Keratinocyte (primary cell): ENCODE data around the gene EPB41L4B. TPM values are rescaled to one million over a fixed set of nuclear protein-coding genes. Genes with fewer than 3 reads are reported as not detected.

Experiments
- DNase-seq: peaks from one replicate; pipeline ENCODE4 v3.0.0-alpha.2; 2011; ENCODE audit warnings: low read depth, missing footprints, low spot score
- FAIRE-seq: peaks from 2 replicates; lab custom pipeline; 2011; peaks lifted over from hg19 to GRCh38; lab: Jason Lieb, UNC
- H2AFZ ChIP-seq: 2 replicates; pipeline ENCODE4 v1.6.0; 2012; ENCODE audit warnings: low read length, control low read depth, inconsistent platforms; ENCODE audit not compliant: control insufficient read depth
- H3K27ac ChIP-seq: 2 replicates; pipeline ENCODE4 v1.5.1; 2011; ENCODE audit warnings: low read length; ENCODE audit not compliant: control insufficient read depth, insufficient read depth
- H3K27me3 ChIP-seq: 3 replicates; pipeline ENCODE4 v1.6.0; 2011; ENCODE audit warnings: low read length; ENCODE audit not compliant: control insufficient read depth, insufficient read depth; ENCODE audit errors: extremely low read depth
- H3K36me3 ChIP-seq, 2 experiments: 2 replicates in 1 of 2; 3 replicates in 1 of 2; pipeline ENCODE4 v1.5.1; 2011; ENCODE audit warnings: low read length in 2 of 2, mild to moderate bottlenecking in 1 of 2; ENCODE audit not compliant: control insufficient read depth in 2 of 2, insufficient read depth in 2 of 2; ENCODE audit errors: extremely low read depth in 1 of 2
- H3K4me1 ChIP-seq: 3 replicates; pipeline ENCODE4 v1.5.1; 2011; ENCODE audit warnings: low read length; ENCODE audit not compliant: control insufficient read depth, insufficient read depth; ENCODE audit errors: extremely low read depth
- H3K4me2 ChIP-seq: 3 replicates; pipeline ENCODE4 v1.6.0; 2011; ENCODE audit warnings: low read depth, low read length; ENCODE audit not compliant: control insufficient read depth, insufficient read depth; ENCODE audit errors: extremely low read depth
- H3K4me3 ChIP-seq, 3 experiments: fragments of 200-600 bp in 1 of 3; sonication (generic) in 1 of 3; 2 replicates in 2 of 3; 3 replicates in 1 of 3; pipeline ENCODE4 v1.5.1; 2011 to 2016; ENCODE audit warnings: low read length in 3 of 3, mild to moderate bottlenecking in 3 of 3, control low read depth in 2 of 3, inconsistent platforms in 1 of 3, low read depth in 1 of 3, mixed read lengths in 1 of 3, mixed run types in 1 of 3, moderate library complexity in 1 of 3; ENCODE audit not compliant: control insufficient read depth in 2 of 3, insufficient read depth in 2 of 3; ENCODE audit errors: extremely low read depth in 1 of 3
- H3K79me2 ChIP-seq: 2 replicates; pipeline ENCODE4 v1.6.0; 2012; ENCODE audit warnings: low read length; ENCODE audit not compliant: control insufficient read depth, insufficient read depth
- H3K9ac ChIP-seq: 3 replicates; pipeline ENCODE4 v1.6.0; 2011; ENCODE audit warnings: low read length; ENCODE audit not compliant: control insufficient read depth, insufficient read depth; ENCODE audit errors: extremely low read depth
- H3K9me1 ChIP-seq: 3 replicates; pipeline ENCODE4 v1.6.0; 2011; ENCODE audit warnings: low read length; ENCODE audit not compliant: control insufficient read depth, insufficient read depth; ENCODE audit errors: extremely low read depth
- H3K9me3 ChIP-seq: 2 replicates; pipeline ENCODE4 v1.5.1; 2012; ENCODE audit warnings: low read depth, low read length; ENCODE audit not compliant: control insufficient read depth
- H4K20me1 ChIP-seq: 3 replicates; pipeline ENCODE4 v1.6.0; 2011; ENCODE audit warnings: low read length; ENCODE audit not compliant: control insufficient read depth, insufficient read depth; ENCODE audit errors: extremely low read depth
- EZH2 ChIP-seq: IDR thresholded peaks from one replicate; pipeline ENCODE4 v1.6.1; 2012; ENCODE audit warnings: inconsistent platforms, mild to moderate bottlenecking, low read length, moderate library complexity
- dilution Hi-C: fragments of 300-500 bp; cut with MboI; formaldehyde crosslinking; loops from one replicate; pipeline ENCODE4 v1.7.0; 2020; ENCODE audit warnings: low sequenced_read_pairs; ENCODE audit not compliant: extremely low pct_ligation_motif_present
- polyA plus RNA-seq, 5 experiments: library from polyadenylated mRNA; depleted of rRNA in 3 of 5; stranded (reverse) in 3 of 5; stranded (forward) in 1 of 5; unstranded in 1 of 5; fragments of >200 nt; gene quantifications; 1 replicate in 1 of 5; 2 replicates in 3 of 5; 3 replicates in 1 of 5; pipeline versions ENCODE4 v1.2.1 to v1.2.3, GENCODE V29; 2011 to 2012; ENCODE audit warnings: missing spikeins in 2 of 5, low read depth in 1 of 5, low replicate concordance in 1 of 5
- TF ChIP-seq, protein P1 (sequence below), 3 experiments: IDR thresholded peaks in 1 of 3; conservative IDR thresholded peaks in 1 of 3; optimal IDR thresholded peaks in 1 of 3; 2 replicates in 2 of 3; 3 replicates in 1 of 3; pipeline versions ENCODE3 to v1.5.1; 2011; ENCODE audit warnings: low read length in 3 of 3, mild to moderate bottlenecking in 3 of 3, moderate library complexity in 2 of 3, control low read depth in 1 of 3, inconsistent platforms in 1 of 3; ENCODE audit not compliant: insufficient read depth in 2 of 3; ENCODE audit errors: extremely low read depth in 1 of 3

Gene EPB41L4B
- polyA plus RNA-seq, 1 donor (not counting 4 experiments of a cell fraction or from before 2014, with no cell fraction given): 13.7 TPM

DNA sequence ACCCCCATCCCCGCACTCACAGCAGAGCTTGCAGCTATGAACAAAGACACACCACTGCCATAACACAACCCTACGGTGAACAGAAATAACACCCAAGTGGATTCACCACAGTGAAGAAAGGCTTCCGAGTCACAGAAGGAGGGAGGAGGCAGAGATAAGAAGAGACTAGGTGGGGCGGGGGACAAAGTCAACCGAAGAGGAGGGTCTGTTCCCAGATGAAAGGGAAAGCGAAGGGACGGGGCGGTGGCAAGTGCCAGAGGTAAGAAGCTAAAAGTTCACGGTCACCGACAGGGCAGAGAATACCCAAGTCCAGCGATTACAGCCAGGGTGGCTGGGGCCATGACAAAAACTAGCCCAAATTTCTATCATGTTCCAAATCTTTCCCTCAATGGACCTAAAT is 21.0 kb downstream of the EPB41L4B start:
- no peak for FAIRE-seq
- no peak for TF ChIP-seq EZH2
- TF ChIP-seq, protein P1, sequence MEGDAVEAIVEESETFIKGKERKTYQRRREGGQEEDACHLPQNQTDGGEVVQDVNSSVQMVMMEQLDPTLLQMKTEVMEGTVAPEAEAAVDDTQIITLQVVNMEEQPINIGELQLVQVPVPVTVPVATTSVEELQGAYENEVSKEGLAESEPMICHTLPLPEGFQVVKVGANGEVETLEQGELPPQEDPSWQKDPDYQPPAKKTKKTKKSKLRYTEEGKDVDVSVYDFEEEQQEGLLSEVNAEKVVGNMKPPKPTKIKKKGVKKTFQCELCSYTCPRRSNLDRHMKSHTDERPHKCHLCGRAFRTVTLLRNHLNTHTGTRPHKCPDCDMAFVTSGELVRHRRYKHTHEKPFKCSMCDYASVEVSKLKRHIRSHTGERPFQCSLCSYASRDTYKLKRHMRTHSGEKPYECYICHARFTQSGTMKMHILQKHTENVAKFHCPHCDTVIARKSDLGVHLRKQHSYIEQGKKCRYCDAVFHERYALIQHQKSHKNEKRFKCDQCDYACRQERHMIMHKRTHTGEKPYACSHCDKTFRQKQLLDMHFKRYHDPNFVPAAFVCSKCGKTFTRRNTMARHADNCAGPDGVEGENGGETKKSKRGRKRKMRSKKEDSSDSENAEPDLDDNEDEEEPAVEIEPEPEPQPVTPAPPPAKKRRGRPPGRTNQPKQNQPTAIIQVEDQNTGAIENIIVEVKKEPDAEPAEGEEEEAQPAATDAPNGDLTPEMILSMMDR (optimal IDR thresholded peaks at IDR 0.05 in 1 of 3, IDR thresholded peaks at IDR 0.05 in 1 of 3, conservative IDR thresholded peaks at IDR 0.05 in 1 of 3; ENCODE audit: extremely low read depth in 1 of 3, insufficient read depth in 2 of 3, low read length in 3 of 3): no peak
- dilution Hi-C loops: no loop called here

DNA sequence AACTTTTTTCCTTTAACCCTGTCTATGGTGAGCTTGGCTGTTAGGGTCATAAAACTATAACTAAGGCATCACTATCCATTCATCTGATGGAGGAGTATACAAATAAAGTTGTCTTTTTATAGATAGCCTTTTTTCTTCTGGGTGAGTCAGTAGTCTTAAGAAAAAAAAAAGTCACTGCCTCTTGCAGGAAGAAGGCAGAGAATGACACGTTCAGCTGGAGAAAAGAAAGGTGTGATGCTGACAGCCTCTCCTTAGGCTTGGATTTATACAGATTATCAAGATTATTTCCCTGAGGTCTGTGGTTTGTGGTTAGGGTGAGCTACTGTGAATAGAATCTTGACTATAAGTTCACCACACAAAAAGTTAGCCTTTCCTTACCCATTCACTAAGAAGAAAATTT is 23.0 kb downstream of the EPB41L4B start:
- H3K4me2 ChIP-seq: peak overlapping the region; percentile 4
- peaks cover 7% of the 10 kb centered on the region for H3K79me2 ChIP-seq
- peak; percentile 51 for FAIRE-seq
- no peak overlapping the region for H3K27ac ChIP-seq
- H3K4me1 ChIP-seq: peaks cover 17% of the 10 kb centered on the region
- H3K27me3 ChIP-seq: peaks cover 3% of the 10 kb centered on the region
- dilution Hi-C loops: no loop called here
- DNase-seq: peak; percentile 76
- TF ChIP-seq, protein P1 (optimal IDR thresholded peaks at IDR 0.05 in 1 of 3, IDR thresholded peaks at IDR 0.05 in 1 of 3, conservative IDR thresholded peaks at IDR 0.05 in 1 of 3; ENCODE audit: extremely low read depth in 1 of 3, insufficient read depth in 2 of 3, low read length in 3 of 3): no peak
- TF ChIP-seq EZH2: no peak
- H2AFZ ChIP-seq: no peak overlapping the region
- H3K36me3 ChIP-seq: no peaks in the 10 kb centered on the region
- H3K9me1 ChIP-seq: no peaks in the 10 kb centered on the region
- no peak overlapping the region for H3K4me3 ChIP-seq
- H3K9ac ChIP-seq: no peak overlapping the region
- peaks cover 7% of the 10 kb centered on the region for H4K20me1 ChIP-seq
- H3K9me3 ChIP-seq: no peaks in the 10 kb centered on the region

More for the DNA sequence above, 21.0 kb downstream of the EPB41L4B start:
- Histone ChIP-seq H3K27ac (no peak overlapping the region), H3K27me3 (peaks cover 3% of the 10 kb centered on the region), H3K79me2 (peaks cover 7% of the 10 kb centered on the region), H3K4me3 (no peak overlapping the region), H3K9me1 (no peaks in the 10 kb centered on the region), H3K4me2 (no peak overlapping the region), H3K36me3 (no peaks in the 10 kb centered on the region), H3K4me1 (peaks cover 17% of the 10 kb centered on the region), H3K9me3 (no peaks in the 10 kb centered on the region), H2AFZ (no peak overlapping the region), H4K20me1 (peaks cover 7% of the 10 kb centered on the region), H3K9ac (no peak overlapping the region)
- no peak for DNase-seq
